Measurements from ENCODE around the gene DNAH3.

GRCh38 chr16:21185659-21186325, 35.1 kb upstream of the DNAH3 start:
- TF ChIP-seq CTCF (IDR thresholded peaks at IDR 0.05) (no peak), POLR2A (IDR thresholded peaks at IDR 0.05) (no peak)
